MM.1S (cell line): Measurements from ENCODE around the gene BRD3.

ENCODE experiments used
- DNase-seq: peaks from one replicate; pipeline ENCODE4 v3.0.0-alpha.2; 2015
- H2AFZ ChIP-seq: fragments of 300-600 bp; sonication (generic); 2 replicates; pipeline ENCODE4 v1.6.0; 2016; ENCODE audit warnings: antibody characterized with exemption, low read length
- H3F3A ChIP-seq: fragments of 300-600 bp; sonication (generic); 2 replicates; pipeline ENCODE4 v1.6.1; 2016; ENCODE audit warnings: mild to moderate bottlenecking, antibody characterized with exemption, low read length, moderate library complexity, mixed read lengths; ENCODE audit not compliant: insufficient read depth
- H3K27ac ChIP-seq: fragments of 300-600 bp; sonication (generic); 2 replicates; pipeline ENCODE4 v1.5.1; 2016; ENCODE audit warnings: mild to moderate bottlenecking, low read length
- H3K27me3 ChIP-seq: fragments of 300-600 bp; sonication (generic); replicated peaks from 2 replicates; pipeline ENCODE4 v1.6.0; 2016; ENCODE audit warnings: low read length; ENCODE audit not compliant: insufficient read depth
- H3K36me3 ChIP-seq: fragments of 300-600 bp; sonication (generic); replicated peaks from 2 replicates; pipeline ENCODE4 v1.6.1; 2016; ENCODE audit warnings: mild to moderate bottlenecking, low read length, mixed read lengths; ENCODE audit not compliant: insufficient read depth
- H3K4me1 ChIP-seq: fragments of 300-600 bp; sonication (generic); 2 replicates; pipeline ENCODE4 v1.6.1; 2016; ENCODE audit warnings: low read length, mixed read lengths
- H3K4me2 ChIP-seq: fragments of 300-600 bp; sonication (generic); 2 replicates; pipeline ENCODE4 v1.6.0; 2016; ENCODE audit warnings: low read depth, low read length
- H3K4me3 ChIP-seq: fragments of 300-600 bp; sonication (generic); 2 replicates; pipeline ENCODE4 v1.5.1; 2016; ENCODE audit warnings: low read length, mixed read lengths
- H3K79me2 ChIP-seq: fragments of 300-600 bp; sonication (generic); 2 replicates; pipeline ENCODE4 v1.6.1; 2016; ENCODE audit warnings: mixed run types, low read length, mixed read lengths
- H3K9ac ChIP-seq: fragments of 300-600 bp; sonication (generic); 2 replicates; pipeline ENCODE4 v1.6.1; 2016; ENCODE audit warnings: low read length, mixed read lengths
- H3K9me2 ChIP-seq: fragments of 300-600 bp; sonication (generic); replicated peaks from 2 replicates; pipeline ENCODE4 v1.6.1; 2016; ENCODE audit warnings: mild to moderate bottlenecking, low read length, mixed read lengths; ENCODE audit not compliant: insufficient read depth
- H3K9me3 ChIP-seq: fragments of 300-600 bp; sonication (generic); replicated peaks from 2 replicates; pipeline ENCODE4 v1.6.1; 2016; ENCODE audit warnings: mild to moderate bottlenecking, low read length, mixed read lengths; ENCODE audit not compliant: insufficient read depth
- H4K20me1 ChIP-seq: fragments of 300-600 bp; sonication (generic); 2 replicates; pipeline ENCODE4 v1.6.1; 2016; ENCODE audit warnings: mild to moderate bottlenecking, low read length, moderate library complexity, mixed read lengths; ENCODE audit not compliant: insufficient read depth
- CTCF ChIP-seq: fragments of 300-600 bp; sonication (generic); IDR thresholded peaks from 2 replicates; pipeline ENCODE4 v1.5.1; 2016; ENCODE audit warnings: antibody characterized with exemption, low read length, mixed read lengths
- EZH2 ChIP-seq: fragments of 300-600 bp; sonication (generic); optimal IDR thresholded peaks from 2 replicates; pipeline ENCODE3; 2017; ENCODE audit warnings: low read depth, mild to moderate bottlenecking, antibody characterized with exemption, low read length, mixed read lengths
- EZH2phosphoT487 ChIP-seq: fragments of 300-600 bp; sonication (generic); IDR thresholded peaks from 2 replicates; pipeline ENCODE4 v1.6.1; 2018; ENCODE audit warnings: antibody characterized with exemption, low read length

Gene BRD3

DNA sequence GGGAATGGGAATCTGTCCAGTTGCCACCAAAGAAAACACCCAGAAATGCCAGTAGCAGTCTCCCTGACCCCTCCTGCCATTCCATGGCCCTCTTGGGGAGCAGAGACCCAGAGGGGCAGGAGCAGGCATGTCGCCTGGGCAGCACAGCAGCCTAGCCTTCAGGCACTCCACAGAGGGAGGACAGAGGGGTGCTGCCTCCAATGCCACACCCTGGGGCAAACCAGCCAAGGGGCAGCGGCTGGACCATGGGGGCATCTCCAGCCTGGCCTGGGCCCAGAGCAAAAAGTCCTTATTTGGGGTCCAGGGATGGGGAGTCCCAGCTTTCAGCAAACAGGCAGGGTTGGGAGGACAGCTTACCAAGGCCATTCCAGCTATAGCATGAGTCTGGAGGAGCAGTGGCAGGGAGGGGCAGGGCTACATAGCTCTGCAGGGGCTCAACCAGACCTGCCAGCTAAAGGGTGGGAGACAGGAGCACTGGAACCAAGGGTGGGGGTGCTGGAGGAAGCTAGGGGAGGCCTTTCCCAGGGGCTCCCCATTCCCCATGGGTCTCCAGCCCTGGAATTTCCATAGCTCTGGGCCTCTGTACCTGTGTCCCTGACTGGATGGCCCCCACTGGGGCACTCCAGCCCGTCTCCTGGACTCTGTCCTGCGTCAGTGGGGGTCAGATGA lies 6.7 kb downstream of the BRD3 start:
- Histone ChIP-seq H2AFZ (no peak overlapping the region), H3K9me3 (no peaks in the 10 kb centered on the region), H3K79me2 (peaks cover 25% of the 10 kb centered on the region), H3K27ac (no peak overlapping the region), H3K27me3 (no peaks in the 10 kb centered on the region), H3K4me1 (peaks cover 21% of the 10 kb centered on the region), H3K4me2 (no peak overlapping the region), H3K9ac (no peak overlapping the region), H4K20me1 (peaks cover 5% of the 10 kb centered on the region; the same call in 1 of the 2 replicates), H3K36me3 (no peaks in the 10 kb centered on the region), H3F3A (no peaks in the 10 kb centered on the region), H3K9me2 (no peaks in the 10 kb centered on the region), H3K4me3 (no peak overlapping the region)
- no peak for DNase-seq
- TF ChIP-seq CTCF (no peak), EZH2 (no peak), EZH2phosphoT487 (no peak)

GRCh38 chr9:134060546-134060945 lies 7.3 kb downstream of the BRD3 start:
- Histone ChIP-seq H3K4me3 (no peak overlapping the region), H3K9me2 (no peaks in the 10 kb centered on the region), H3K27ac (peak overlapping the region; percentile 51; the same call in 1 of the 2 replicates), H3K79me2 (peaks cover 21% of the 10 kb centered on the region), H3K9ac (no peak overlapping the region), H3K4me1 (peaks cover 21% of the 10 kb centered on the region), H3K36me3 (no peaks in the 10 kb centered on the region), H3K9me3 (no peaks in the 10 kb centered on the region), H2AFZ (no peak overlapping the region), H3K4me2 (peak overlapping the region; percentile 72; the same call in 1 of the 2 replicates), H3F3A (no peaks in the 10 kb centered on the region), H3K27me3 (no peaks in the 10 kb centered on the region), H4K20me1 (peaks cover 5% of the 10 kb centered on the region; the same call in 1 of the 2 replicates)
- no peak for TF ChIP-seq CTCF
- DNase-seq, result no peak

DNA sequence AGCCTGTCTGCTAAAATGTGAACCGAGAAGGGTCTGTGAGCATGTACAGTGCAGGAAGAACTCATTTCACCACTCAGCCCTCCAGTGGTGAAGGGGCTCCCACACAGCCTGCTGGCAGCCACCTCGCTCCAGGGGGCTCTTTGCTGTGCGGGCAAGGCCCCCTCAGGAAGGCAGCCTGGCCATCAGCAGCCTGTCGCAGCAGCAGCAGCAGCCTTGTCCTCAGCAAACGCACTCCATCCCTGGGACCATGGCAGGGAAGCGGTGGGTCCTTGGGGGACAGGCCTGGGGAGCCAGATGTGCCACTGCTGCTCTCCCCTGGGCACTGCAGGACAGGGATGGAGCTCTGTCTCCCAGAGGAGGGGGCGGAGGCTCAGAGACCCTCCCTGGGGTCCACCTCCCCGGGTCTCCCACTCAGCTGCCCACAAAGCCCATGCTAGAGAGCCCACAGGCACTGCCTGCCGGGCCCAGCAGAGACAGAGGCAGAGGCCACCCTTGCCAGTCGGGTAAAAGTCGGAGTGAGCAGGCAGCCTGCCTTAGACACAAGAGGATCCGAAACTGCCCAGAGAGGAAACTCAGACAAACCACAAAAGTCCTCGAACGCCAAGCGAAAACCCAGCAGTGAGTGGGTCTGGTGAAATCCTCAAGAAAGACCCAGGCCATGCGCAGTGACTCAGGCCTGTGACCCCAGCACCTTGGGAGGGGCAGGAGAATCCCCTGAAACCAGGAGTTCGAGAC lies 8.0 kb downstream of the BRD3 start:
- Histone ChIP-seq H3K79me2 (peaks cover 19% of the 10 kb centered on the region), H3K36me3 (no peaks in the 10 kb centered on the region), H3K9me2 (no peaks in the 10 kb centered on the region), H2AFZ (no peak overlapping the region), H3K4me3 (no peak overlapping the region), H3K27ac (peak overlapping the region; percentile 51; the same call in 1 of the 2 replicates), H3K9me3 (no peaks in the 10 kb centered on the region), H3F3A (no peaks in the 10 kb centered on the region), H3K9ac (peak overlapping the region; percentile 8; the same call in 1 of the 2 replicates), H3K27me3 (no peaks in the 10 kb centered on the region), H3K4me2 (peak overlapping the region; percentile 72), H3K4me1 (peaks cover 21% of the 10 kb centered on the region), H4K20me1 (peaks cover 5% of the 10 kb centered on the region; the same call in 1 of the 2 replicates)
- TF ChIP-seq EZH2, result no peak
- TF ChIP-seq CTCF, result peak; percentile 18
- peak; percentile 90 for DNase-seq
